Retinal pigment epithelial cell (primary cell): ENCODE results near the gene TOM1.

Experiments used
- DNase-seq: peaks from one replicate; pipeline ENCODE4 v3.0.0-alpha.2; 2010; ENCODE audit warnings: low read depth
- H3K4me3 ChIP-seq: 2 replicates; pipeline ENCODE4 v1.5.1; 2011; ENCODE audit warnings: mild to moderate bottlenecking, low read length, control low read depth, moderate library complexity
- TF ChIP-seq, protein P1 (sequence below): conservative IDR thresholded peaks from 2 replicates; pipeline ENCODE4 v1.5.1; 2011; ENCODE audit warnings: low read depth, low read length, control low read depth, inconsistent platforms

The TOM1 gene

DNA sequence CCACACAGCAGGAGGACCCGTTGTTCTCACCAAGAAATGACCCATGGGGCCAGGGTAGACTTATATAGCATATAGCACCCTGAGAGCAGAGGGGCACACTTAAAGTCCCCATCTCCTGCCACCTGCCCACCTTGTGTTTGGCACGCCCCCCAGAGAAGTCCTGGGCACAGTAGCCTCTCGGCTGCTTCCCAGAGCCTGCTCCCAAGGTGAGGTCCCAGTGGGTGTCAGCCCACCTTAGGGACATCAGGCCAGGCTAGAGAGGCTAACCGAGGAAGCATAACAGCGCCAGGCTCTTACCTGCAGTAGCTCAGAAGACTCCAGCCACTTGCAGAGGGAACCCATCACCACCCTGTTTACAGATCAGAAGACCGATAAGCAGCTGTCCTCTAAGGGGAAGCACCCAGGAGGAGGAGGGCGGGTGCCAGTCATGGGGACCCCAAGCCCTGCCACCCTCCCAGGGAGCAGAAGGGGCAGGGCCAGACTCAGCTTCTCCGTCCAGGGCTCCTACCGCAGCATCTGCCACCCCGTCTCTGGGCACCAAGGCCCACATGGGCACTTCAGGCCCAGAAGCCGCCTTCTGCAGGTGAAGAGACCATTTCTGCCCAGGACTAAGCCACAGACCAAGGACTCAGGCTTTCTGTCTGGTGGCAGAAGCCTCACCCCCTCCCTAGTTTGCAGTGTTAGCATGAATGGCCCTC is 46.3 kb downstream of the TOM1 start:
- no peak overlapping the region for H3K4me3 ChIP-seq
- no peak for DNase-seq
- TF ChIP-seq, protein P1, sequence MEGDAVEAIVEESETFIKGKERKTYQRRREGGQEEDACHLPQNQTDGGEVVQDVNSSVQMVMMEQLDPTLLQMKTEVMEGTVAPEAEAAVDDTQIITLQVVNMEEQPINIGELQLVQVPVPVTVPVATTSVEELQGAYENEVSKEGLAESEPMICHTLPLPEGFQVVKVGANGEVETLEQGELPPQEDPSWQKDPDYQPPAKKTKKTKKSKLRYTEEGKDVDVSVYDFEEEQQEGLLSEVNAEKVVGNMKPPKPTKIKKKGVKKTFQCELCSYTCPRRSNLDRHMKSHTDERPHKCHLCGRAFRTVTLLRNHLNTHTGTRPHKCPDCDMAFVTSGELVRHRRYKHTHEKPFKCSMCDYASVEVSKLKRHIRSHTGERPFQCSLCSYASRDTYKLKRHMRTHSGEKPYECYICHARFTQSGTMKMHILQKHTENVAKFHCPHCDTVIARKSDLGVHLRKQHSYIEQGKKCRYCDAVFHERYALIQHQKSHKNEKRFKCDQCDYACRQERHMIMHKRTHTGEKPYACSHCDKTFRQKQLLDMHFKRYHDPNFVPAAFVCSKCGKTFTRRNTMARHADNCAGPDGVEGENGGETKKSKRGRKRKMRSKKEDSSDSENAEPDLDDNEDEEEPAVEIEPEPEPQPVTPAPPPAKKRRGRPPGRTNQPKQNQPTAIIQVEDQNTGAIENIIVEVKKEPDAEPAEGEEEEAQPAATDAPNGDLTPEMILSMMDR, result no peak

- no peak overlapping the region for H3K4me3 ChIP-seq
- DNase-seq, result no peak
These were observed 47.0 kb downstream of the TOM1 start for GRCh38 chr22:35346596-35347220.

GRCh38 chr22:35347462-35347861 is 47.8 kb downstream of the TOM1 start:
- TF ChIP-seq, protein P1, result no peak
- no peak for DNase-seq
- H3K4me3 ChIP-seq, result no peak overlapping the region

More at GRCh38 chr22:35346596-35347220, 47.0 kb downstream of the TOM1 start:
- TF ChIP-seq, protein P1, result no peak

GRCh38 chr22:35348026-35348590 is 48.4 kb downstream of the TOM1 start:
- no peak overlapping the region for H3K4me3 ChIP-seq
- no peak for DNase-seq
- TF ChIP-seq, protein P1, result no peak

- TF ChIP-seq, protein P1, result no peak
- H3K4me3 ChIP-seq, result no peak overlapping the region
- no peak for DNase-seq
These were observed 49.0 kb downstream of the TOM1 start for GRCh38 chr22:35348703-35349102.

GRCh38 chr22:35349368-35349703 is 49.6 kb downstream of the TOM1 start:
- no peak for DNase-seq
- TF ChIP-seq, protein P1, result no peak
- H3K4me3 ChIP-seq, result no peak overlapping the region
